ENCODE data around the gene TSPYL4. TPM values are rescaled to one million over a fixed set of nuclear protein-coding genes. Genes with fewer than 3 reads are reported as not detected.
A peak's percentile ranks its signal among the peaks of the same experiment; 100 is the strongest.

TSPYL4 gene
- total RNA-seq, 2 experiments from 2014 or later: 14.8 to 16.2 TPM

GRCh38 chr6:116217069-116217468, 36.8 kb downstream of the TSPYL4 start:
- Histone ChIP-seq H3K27ac (ENCODE audit: low read depth, low read length, poor library complexity, severe bottlenecking) (no peak overlapping the region), H3K4me1 (ENCODE audit: insufficient read depth, low read length, poor library complexity, severe bottlenecking) (no peaks in the 10 kb centered on the region), H3K4me2 (ENCODE audit: low read length) (no peak overlapping the region), H2AFZ (ENCODE audit: low read length) (no peak overlapping the region), H3K36me3 (ENCODE audit: insufficient read depth, low read length) (no peaks in the 10 kb centered on the region), H4K20me1 (ENCODE audit: insufficient read depth, low read length) (no peaks in the 10 kb centered on the region), H3K9me3 (ENCODE audit: low read length) (no peaks in the 10 kb centered on the region), H3K4me3 (ENCODE audit: low read depth, low read length, poor library complexity, severe bottlenecking) (no peak overlapping the region), H3K9me2 (ENCODE audit: insufficient read depth, low read length) (no peaks in the 10 kb centered on the region), H3K79me2 (ENCODE audit: insufficient read depth, low read depth, low read length) (no peaks in the 10 kb centered on the region)
- peak; percentile 45 for DNase-seq (ENCODE audit: low spot score)
- no TSS peak for BruUV-seq (replicated peaks)
- POLR2A ChIA-PET: interaction anchor here (2.0 kb wide), 1 partner anchor 11 kb away, joined by 4 read pairs; no protein-coding TSS in a partner anchor
- TF ChIP-seq CTCF (conservative IDR thresholded peaks at IDR 0.05; ENCODE audit: low read length) (peak; percentile 81), EZH2phosphoT487 (IDR thresholded peaks at IDR 0.05; ENCODE audit: borderline replicate concordance, low read depth, low read length) (no peak)
- intact Hi-C loops (cut with micrococcal nuclease; ENCODE audit: unreplicated experiment): no loop called here
- CTCF ChIA-PET (ENCODE audit: unreplicated experiment): interaction anchor here (0.7 to 1.5 kb wide), 3 partner anchors 16 to 809 kb away, joined by 3 read pairs; no protein-coding TSS in a partner anchor

GRCh38 chr6:116215414-116215813, 38.5 kb downstream of the TSPYL4 start:
- DNase-seq (ENCODE audit: low spot score): no peak
- H3K4me3 ChIP-seq (ENCODE audit: low read depth, low read length, poor library complexity, severe bottlenecking): no peak overlapping the region
- H3K9me3 ChIP-seq (ENCODE audit: low read length): no peaks in the 10 kb centered on the region
- TF ChIP-seq EZH2phosphoT487 (IDR thresholded peaks at IDR 0.05; ENCODE audit: borderline replicate concordance, low read depth, low read length): no peak
- no peak for TF ChIP-seq CTCF (conservative IDR thresholded peaks at IDR 0.05; ENCODE audit: low read length)
- no peaks in the 10 kb centered on the region for H3K4me1 ChIP-seq (ENCODE audit: insufficient read depth, low read length, poor library complexity, severe bottlenecking)
- H3K79me2 ChIP-seq (ENCODE audit: insufficient read depth, low read depth, low read length): no peaks in the 10 kb centered on the region
- no peak overlapping the region for H2AFZ ChIP-seq (ENCODE audit: low read length)
- BruUV-seq (replicated peaks): no TSS peak
- POLR2A ChIA-PET: interaction anchor here (0.9 to 1.1 kb wide), 3 partner anchors 8 to 241 kb away, joined by 3 read pairs; no protein-coding TSS in a partner anchor
- H3K36me3 ChIP-seq (ENCODE audit: insufficient read depth, low read length): no peaks in the 10 kb centered on the region
- H3K27ac ChIP-seq (ENCODE audit: low read depth, low read length, poor library complexity, severe bottlenecking): no peak overlapping the region
- CTCF ChIA-PET (ENCODE audit: unreplicated experiment): no interaction called here
- H3K9me2 ChIP-seq (ENCODE audit: insufficient read depth, low read length): no peaks in the 10 kb centered on the region
- intact Hi-C loops (cut with micrococcal nuclease; ENCODE audit: unreplicated experiment): no loop called here
- no peak overlapping the region for H3K4me2 ChIP-seq (ENCODE audit: low read length)
- H4K20me1 ChIP-seq (ENCODE audit: insufficient read depth, low read length): no peaks in the 10 kb centered on the region

GRCh38 chr6:116214681-116215080, 39.2 kb downstream of the TSPYL4 start:
- BruUV-seq (replicated peaks): no TSS peak
- H3K9me2 ChIP-seq (ENCODE audit: insufficient read depth, low read length): no peaks in the 10 kb centered on the region
- POLR2A ChIA-PET: interaction anchor here (0.5 to 1.1 kb wide), 4 partner anchors 9 to 241 kb away, joined by 3 read pairs; no protein-coding TSS in a partner anchor
- TF ChIP-seq EZH2phosphoT487 (IDR thresholded peaks at IDR 0.05; ENCODE audit: borderline replicate concordance, low read depth, low read length): no peak
- TF ChIP-seq CTCF (conservative IDR thresholded peaks at IDR 0.05; ENCODE audit: low read length): no peak
- H3K9me3 ChIP-seq (ENCODE audit: low read length): no peaks in the 10 kb centered on the region
- no peak overlapping the region for H2AFZ ChIP-seq (ENCODE audit: low read length)
- H3K4me3 ChIP-seq (ENCODE audit: low read depth, low read length, poor library complexity, severe bottlenecking): no peak overlapping the region
- H4K20me1 ChIP-seq (ENCODE audit: insufficient read depth, low read length): no peaks in the 10 kb centered on the region
- no peak overlapping the region for H3K27ac ChIP-seq (ENCODE audit: low read depth, low read length, poor library complexity, severe bottlenecking)
- H3K79me2 ChIP-seq (ENCODE audit: insufficient read depth, low read depth, low read length): no peaks in the 10 kb centered on the region
- intact Hi-C loops (cut with micrococcal nuclease; ENCODE audit: unreplicated experiment): no loop called here
- no peaks in the 10 kb centered on the region for H3K4me1 ChIP-seq (ENCODE audit: insufficient read depth, low read length, poor library complexity, severe bottlenecking)
- H3K36me3 ChIP-seq (ENCODE audit: insufficient read depth, low read length): no peaks in the 10 kb centered on the region
- no peak for DNase-seq (ENCODE audit: low spot score)
- CTCF ChIA-PET (ENCODE audit: unreplicated experiment): no interaction called here
- no peak overlapping the region for H3K4me2 ChIP-seq (ENCODE audit: low read length)
